HG02571 (cell line): ENCODE results near the gene CCPG1.

ENCODE experiments used
- ATAC-seq: cut with Tn5 transposase; IDR thresholded peaks from one replicate; pipeline ENCODE4 v1.9.1; 2021; ENCODE audit warnings: mild to moderate bottlenecking, moderate library complexity; ENCODE audit not compliant: unreplicated experiment

Gene CCPG1

DNA sequence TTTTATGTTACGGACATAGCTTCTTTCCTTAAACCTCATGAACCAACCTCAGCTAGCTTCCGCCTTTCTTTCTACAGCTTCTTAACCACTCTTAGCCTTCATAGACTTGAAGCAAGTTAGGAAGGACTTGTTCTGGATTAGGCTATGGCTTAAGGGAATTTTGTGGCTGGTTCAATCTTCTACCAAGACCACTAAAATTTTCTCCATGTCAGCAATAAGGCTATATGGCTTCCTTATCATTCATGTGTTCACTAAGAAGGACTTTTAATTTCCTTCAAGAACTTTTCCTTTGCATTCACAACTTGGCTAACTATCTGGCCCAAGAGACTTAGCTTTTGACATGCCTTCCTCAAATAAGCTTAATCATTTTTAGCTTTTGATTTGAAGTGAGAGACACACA is 24.5 kb downstream of the CCPG1 start:
- no peak for ATAC-seq

DNA sequence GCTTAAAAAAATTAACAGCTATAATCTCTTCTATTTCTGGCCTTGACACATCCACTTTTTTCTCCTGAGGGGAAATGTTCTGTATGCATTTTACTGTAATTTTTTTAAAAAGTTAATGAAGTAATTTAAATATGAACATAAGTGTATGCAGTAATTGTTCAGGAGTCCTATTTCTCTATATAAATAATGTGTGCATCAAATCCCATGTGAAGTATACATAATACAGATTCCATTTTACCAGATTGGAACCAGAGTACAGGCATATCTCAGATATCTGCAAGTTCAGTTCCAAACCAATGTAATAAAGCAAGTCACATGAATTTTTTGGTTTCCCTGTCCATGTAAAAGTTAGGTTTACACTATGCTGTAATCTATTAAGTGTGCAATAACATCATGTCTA is 26.6 kb downstream of the CCPG1 start:
- no peak for ATAC-seq

DNA sequence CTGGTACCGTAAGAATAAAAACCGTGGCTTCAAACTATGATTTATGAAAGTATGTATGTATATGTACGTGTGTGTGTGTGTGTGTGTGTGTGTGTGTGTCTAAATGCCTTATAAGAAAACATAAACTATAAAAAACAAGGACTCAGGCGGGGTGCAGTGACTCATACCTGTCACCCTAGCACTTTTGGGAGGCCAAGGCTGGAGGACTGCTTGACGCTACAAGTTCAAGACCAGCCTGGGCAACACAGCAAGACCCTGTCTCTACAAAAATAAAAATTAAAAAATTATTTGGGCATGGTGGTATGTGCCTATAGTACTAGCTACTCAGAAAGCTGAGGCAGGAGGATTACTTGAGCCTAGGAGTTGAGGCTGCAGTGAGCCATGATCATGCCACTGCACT is 29.1 kb downstream of the CCPG1 start:
- ATAC-seq: no peak

DNA sequence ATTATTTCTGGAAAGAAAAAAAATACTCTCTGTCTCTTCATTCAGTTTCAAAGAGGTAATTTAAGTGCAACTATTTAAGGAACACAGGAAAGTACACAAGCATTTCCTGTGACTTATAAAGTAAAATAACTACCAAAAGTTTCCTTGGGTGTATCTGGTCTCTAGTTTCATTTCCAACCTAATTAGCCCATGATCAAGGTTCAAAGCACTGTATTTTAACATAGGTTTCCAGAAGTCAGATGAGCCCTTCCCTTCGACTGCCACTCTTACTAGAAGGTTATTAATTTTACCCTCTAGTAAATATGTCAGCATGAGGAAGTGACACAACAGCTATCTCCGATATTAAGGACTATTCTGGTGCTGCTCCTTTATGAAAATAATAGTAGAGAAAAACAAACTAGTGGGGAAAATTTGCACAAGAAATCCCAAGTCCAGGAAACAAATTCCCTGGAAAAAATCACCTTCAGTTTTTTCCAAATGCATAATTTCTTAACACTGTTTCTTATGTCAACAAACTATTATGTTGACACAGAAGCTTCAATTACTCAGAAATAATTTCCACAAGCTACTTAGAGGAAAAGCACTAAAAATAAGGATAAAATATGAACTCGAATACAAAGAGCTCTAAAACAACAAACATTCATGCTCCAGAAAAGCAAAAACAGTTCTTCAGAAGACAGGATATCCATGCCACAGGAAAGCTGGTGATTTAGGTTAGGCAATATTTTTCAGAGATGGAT is 35.3 kb downstream of the CCPG1 start:
- ATAC-seq: no peak

DNA sequence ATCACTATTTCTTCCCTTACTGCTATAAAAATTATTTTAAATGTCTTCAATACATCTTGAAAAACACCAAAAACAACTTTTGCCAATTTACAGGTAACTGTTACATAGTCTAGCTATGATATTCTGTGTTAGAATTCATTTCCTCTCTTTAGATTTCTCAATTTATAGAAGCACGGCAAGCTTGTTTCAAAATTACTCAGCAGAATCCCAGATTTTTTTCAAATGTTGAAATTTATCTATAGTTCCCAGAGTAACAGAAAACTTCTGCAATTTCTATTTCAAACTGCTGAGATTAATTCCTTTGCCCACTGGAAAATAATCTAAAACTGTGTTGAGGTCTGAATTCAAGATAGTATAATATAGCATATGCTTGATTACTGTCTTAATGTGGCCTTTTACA is 41.2 kb downstream of the CCPG1 start:
- no peak for ATAC-seq

DNA sequence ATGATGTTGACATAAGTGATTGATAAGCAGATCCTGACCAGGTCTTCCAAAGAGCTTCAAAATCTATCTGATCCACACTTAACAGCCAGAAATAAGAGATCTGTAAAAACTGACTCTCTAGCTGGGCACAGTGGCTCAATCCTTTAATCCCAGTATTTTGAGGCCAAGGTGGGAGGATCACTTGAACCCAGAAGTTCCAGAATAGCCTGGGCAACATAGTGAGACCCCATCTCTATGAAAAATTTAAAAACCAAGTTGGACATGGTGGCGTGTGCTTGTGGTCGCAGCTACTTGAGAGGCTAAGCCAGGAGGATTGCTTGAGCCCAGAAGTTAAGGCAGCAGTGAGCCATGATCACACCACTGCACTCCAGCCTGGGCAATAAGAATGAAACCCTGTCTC is 45.5 kb downstream of the CCPG1 start:
- ATAC-seq: no peak

DNA sequence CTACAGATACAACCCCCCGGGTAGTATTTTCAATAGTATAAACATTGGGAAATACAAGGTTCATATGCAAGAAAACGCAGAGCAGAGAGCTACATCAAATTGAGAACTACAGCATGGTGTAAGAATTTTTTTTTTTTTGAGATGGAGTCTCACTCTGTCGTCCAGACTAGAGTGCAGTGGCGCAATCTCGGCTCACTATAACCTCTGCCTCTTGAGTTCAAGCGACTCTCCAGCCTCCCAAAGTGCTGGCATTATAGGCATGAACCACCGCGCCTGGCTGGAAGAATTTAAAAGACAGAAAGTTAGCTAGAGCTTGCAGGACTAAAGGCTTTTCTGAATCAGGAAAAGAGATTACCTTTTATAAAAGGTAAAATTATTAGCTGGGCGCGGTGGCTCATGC is 47.1 kb downstream of the CCPG1 start:
- no peak for ATAC-seq

DNA sequence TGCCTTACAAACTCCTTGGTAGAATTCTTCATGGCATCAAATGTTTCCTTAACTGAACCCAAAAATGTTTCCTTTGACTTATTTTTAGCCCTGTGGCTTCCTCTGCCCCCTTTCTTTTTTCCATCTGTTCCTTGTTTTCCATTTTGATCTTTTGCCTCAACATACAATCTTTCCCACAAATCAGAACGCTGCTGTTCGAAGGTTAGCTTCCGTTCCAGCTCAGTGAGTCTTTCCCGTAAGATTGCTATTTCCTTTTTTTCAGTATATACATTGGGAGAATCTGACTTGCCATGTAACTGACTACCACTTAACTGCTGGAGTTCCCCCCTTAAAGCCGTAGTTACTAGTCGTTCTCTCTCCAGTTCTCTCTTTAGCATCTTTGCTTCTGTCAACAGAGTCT is 47.9 kb downstream of the CCPG1 start:
- ATAC-seq: no peak

DNA sequence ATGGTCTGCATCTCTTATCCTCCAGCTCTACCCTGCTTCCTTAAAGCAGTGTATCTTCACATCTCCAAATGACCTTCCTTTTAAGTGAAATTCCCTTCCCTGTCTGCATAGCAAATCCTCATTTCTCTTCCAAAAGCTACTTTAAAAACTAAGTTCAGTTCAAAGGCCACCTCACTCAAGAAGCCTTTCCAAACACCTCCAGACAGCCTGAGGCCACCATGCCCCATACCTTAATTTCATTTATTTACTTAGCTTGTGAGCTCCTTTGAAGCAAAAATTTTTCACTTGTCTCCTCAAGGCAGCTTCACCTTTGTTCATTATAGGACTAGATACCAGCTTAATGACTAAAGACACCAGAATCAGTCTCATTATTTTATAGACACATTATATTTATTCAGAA is 49.7 kb downstream of the CCPG1 start:
- no peak for ATAC-seq

DNA sequence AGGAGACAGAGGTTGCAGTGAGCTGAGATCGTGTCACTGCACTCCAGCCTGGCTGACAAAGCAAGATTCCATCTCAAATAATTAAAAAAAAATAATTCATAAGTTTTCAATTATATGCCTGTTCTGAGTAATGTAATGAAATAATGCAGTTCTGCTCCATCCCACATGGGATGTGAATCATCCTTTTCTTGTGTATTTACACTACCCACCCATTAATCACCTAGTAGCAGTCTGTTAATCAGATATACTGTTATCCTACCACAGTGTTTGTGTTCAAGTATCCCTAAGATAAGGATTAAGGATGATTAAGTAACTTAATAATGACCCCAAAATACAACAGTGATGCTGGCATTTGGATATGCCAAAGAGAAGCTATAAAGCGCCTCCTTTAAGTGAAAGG is 50.4 kb downstream of the CCPG1 start:
- no peak for ATAC-seq

DNA sequence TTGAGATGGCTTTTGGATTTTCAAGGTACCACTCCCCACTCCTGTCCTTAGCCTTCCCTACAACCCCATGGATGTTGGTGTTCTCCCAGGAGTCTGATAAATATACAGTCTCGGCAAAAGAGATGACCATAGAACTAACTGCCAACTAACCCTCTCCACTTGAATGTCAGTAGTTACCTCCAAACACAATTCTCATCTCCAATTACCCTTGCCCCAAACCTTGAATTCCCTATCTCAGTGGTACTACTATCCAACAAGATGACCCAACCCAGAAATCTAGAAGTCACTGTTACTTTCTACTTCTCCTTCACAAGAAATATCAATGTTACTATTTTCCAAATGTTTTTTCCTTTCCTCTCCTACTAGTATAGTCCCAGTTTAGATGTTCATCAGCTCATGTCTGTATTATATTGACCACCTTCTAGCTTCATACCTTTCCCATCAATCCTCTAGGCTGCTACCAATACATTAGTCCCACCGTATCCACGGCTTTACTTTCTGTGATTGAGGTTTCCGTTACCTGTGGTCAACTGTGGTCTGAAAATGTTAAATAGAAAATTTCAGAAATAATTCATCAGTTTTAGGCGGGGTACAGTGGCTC is 51.1 kb downstream of the CCPG1 start:
- ATAC-seq: no peak

DNA sequence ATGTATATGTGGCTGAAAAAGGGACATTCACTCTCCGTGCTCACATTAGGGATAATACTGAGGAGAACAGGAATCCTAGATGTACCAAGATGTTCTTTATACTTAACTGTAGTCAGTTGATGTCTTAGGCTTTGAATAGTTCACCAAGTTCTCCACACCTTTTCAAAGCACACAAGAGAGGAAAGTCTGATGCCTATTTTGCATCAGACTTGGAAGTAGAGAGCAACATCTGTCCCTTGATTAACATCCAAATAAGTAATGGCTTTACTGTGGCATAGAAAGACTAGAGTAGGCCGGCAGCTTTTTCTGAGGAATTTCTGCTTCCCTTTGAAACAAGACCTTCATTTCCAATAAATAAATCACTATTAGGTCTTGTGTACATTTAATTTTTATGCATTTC is 55.1 kb downstream of the CCPG1 start:
- no peak for ATAC-seq

DNA sequence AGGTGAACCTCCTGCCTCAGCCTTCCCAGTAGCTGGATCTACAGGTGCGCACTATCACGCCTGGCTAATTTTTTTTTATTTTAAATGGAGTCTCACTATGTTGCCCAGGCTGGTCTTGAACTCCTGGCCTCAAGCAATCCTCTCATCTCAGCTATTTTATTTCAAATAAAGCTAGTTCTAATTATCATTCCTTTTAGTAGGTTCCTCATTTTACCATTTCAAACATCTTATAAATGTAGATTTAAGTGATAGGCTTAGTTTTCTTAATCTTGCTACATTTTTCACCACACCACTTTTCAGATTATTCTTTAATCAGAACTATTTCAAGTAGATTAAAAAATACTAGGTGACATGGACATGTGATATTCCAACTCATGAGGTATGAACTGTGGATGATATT is 58.9 kb downstream of the CCPG1 start:
- ATAC-seq: no peak

DNA sequence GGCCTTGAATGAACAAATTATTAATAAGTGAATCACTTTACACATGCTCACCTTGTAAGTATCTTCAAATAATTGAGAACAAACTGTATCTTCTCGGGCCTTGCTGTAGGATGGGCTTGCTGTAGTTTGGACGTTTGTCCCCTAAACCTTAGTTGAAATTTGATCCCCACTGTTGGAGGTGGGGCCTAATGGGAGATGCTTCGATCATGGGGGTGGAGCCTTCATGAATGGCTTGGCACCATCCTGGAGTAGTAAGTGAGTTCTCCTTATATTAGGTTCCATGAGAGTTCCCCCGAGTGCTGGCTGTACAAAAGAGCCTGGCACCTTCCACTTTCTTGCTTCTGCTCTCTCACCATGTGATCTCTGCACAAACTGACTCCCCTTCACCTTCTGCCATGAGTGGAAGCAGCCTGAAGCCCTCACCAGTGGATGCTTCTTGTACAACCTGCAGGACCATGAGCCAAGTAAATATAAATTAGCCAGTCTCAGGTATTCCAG is 59.8 kb downstream of the CCPG1 start:
- no peak for ATAC-seq

DNA sequence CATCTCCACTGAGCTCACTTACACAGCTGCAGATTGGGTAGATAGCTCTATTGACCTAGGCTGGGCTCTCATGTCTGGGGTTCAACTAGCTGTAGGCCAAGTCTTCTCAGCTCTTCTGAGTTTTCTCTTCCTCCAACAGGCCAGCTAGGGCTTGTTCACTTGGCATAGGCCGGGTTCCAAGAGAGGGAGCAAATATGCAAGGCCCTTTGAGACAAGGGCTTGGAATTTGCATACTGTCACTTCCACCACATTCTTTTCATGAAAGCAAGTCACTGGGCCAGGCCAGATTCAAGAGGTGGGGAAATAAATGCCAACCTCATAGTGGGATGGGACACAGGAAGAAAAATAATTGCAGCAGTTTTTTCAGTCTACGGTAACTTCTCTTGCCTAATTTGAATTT is 64.0 kb downstream of the CCPG1 start:
- no peak for ATAC-seq

DNA sequence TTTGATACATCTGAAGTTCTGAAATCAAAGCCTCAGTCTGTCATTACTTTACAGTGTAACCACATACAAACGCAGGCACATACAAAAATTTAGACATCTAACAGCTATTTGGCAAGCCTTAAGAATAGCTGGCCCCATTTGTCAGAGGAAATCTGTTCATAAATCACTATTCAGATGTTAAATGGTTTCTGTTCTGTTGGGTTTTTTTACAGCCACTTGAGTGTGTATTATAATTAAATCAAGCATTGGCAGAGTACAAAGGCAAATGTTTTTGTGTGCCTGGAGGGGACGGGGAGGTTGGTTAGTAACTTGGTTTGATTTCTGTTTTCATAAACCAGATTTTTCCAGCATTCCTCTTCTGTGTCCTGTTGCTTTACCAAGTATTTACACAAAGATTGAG is 65.0 kb downstream of the CCPG1 start:
- ATAC-seq: no peak

DNA sequence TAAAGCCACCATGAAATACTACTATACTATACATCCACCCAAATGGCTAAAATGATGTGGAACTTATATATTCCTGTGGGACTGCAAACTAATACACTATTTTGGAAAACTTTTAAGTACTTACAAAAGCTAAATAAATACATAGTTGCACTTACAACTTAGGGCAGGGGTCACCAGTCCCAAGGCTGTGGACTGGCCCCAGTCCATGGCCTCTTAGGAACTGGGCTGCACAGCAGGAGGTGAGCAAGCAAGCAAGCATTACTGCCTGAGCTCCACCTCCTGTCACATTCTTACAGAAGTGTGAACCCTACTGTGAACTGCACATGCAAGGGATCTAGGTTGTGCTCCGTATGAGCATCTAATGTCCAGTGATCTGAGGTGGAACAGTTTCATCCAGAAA is 71.0 kb downstream of the CCPG1 start:
- ATAC-seq: no peak

DNA sequence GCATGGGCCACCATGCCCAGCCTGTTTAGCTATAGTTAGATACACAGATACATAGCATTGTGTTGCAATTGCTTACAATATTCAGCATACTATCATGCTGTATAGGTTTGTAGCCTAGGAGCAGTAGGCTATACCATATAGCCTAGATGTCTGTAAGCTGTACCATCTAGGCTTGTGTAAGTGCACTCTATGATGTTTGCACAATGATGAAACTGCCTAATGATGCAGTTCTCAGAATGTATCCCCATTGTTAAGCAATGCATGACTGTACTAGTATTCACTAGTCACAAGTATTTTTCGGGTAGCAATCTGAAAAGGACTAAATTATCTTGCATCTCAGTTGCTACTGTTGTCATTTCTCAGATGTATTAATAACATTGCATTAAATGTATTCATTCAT is 73.2 kb downstream of the CCPG1 start:
- no peak for ATAC-seq

DNA sequence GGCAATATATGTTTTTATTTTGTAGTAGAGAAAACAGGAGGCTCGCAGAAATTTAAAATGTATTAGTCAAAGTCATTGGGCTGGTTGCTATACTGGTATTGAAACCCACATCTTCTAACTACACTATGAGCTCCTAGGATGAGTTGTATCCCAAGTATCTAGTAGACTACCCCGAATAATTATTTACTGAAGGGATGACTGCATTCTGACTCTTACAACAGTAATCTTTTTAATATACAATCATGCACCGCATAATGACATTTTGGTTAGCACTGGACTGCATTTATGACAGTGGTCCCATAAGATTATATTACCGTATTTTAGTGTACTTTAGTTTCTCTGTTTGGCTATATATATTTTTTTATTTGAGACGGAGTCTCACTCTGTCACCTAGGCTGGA is 73.8 kb downstream of the CCPG1 start:
- no peak for ATAC-seq

DNA sequence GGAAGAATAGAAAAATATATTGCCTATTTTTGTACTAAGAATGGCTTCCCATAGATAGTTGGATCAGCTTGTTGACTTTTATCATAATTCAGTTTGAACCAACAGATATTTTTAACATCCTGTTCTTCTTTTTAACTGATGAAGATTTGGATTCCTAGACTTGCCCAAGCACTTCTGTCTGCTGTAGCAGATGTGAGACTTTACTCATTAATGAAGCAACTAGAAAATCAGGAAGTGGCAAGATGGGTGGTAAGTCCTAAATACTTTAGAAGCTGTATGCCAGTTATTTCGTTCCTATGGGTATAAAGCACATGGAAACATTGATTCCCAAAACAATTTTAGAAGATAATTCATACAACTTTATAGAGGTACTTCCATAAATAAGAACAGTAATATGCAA is 80.8 kb downstream of the CCPG1 start:
- no peak for ATAC-seq

DNA sequence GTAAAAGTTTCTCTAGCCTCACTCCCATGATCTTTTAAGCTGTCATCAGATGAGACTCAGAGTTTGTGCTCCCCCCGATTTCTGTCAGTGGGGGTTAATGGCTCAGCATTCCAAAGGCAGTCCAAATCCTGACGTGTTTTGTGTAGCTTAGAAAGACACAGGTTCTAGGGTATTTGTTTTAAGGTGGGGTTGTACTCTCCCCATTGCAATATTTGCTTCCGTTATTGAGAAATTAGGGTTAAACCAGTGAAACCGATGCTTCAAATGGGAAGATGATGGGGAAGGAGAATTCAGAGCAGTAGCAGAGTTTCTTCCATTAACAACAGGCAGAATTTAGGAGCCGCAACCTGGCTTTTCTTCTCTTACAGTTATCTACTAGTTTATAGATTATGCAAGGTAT is 85.7 kb downstream of the CCPG1 start:
- no peak for ATAC-seq

DNA sequence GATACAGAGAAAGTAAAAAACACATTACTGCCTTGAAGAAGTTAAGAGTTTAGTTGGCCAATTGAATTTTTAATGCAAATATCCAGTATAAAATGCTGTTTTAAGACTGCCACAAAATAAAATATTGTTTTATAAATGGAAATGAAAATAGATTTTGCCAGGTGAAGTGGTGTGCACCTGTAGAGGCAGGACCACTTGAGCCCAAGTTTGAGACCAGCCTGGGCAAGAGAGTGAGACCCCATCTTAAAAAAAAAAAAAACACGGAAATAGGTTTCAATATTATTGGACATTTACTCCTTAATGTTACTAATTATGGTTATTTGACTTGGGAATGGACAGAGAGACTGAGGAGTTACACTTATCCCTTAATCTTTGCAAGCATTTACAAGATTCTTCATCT is 87.2 kb downstream of the CCPG1 start:
- ATAC-seq: no peak

DNA sequence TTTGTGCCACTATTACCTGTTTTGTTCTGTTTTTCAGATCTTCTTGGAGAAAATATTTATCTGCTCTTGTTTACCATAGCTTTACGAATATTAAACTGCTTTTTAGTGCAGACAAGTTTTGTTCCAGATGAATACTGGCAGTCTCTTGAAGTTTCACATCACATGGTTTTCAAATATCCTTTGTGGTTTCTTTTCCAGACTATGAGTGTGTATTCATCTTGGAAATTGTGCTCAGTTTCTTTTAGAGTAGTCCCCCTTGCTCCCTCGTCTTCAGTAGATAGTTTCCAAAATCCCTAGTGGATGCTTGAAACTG is 88.0 kb downstream of the CCPG1 start:
- no peak for ATAC-seq
